T-helper 2 cell treated with Interferon-gamma antibody and Interleukin-4, amounts not matched to agents 100 ng/mL and 5 ng/mL, for 36 hours (primary cell): ENCODE data around the gene VAC14. TPM values are rescaled to one million over a fixed set of nuclear protein-coding genes. Genes with fewer than 3 reads are reported as not detected.

Source experiments
- intact Hi-C: fragments of 100-400 bp; cut with micrococcal nuclease; formaldehyde crosslinking; loops from one replicate; pipeline ENCODE4 v1.15.1; 2023
- total RNA-seq: library from RNA; stranded (reverse); gene quantifications from 2 replicates; pipeline ENCODE4 v1.2.3, GENCODE V29; 2022

The VAC14 gene
- total RNA-seq, 1 donor from 2014 or later: 37.3 TPM

DNA sequence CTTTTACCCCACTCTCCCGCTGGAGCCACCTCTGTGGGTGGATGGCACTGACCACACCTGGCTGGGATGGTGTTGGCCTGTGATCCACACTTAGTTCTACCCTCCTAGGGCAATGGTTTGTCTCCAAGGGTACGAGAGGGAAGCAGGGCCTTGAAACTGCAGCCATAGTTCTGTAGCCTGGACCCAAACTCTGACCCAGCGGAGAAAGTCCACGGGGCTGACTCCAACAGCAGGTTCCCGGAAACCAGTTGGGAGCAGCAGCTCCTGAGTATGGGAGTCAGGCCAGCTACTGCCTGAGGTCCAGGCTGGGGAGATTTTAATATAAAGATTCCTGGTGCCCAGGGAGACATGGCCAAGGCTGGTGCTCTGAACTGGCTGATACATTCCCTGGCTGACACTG lies 91.5 kb downstream of the VAC14 start:
- intact Hi-C loops: no loop called here

DNA sequence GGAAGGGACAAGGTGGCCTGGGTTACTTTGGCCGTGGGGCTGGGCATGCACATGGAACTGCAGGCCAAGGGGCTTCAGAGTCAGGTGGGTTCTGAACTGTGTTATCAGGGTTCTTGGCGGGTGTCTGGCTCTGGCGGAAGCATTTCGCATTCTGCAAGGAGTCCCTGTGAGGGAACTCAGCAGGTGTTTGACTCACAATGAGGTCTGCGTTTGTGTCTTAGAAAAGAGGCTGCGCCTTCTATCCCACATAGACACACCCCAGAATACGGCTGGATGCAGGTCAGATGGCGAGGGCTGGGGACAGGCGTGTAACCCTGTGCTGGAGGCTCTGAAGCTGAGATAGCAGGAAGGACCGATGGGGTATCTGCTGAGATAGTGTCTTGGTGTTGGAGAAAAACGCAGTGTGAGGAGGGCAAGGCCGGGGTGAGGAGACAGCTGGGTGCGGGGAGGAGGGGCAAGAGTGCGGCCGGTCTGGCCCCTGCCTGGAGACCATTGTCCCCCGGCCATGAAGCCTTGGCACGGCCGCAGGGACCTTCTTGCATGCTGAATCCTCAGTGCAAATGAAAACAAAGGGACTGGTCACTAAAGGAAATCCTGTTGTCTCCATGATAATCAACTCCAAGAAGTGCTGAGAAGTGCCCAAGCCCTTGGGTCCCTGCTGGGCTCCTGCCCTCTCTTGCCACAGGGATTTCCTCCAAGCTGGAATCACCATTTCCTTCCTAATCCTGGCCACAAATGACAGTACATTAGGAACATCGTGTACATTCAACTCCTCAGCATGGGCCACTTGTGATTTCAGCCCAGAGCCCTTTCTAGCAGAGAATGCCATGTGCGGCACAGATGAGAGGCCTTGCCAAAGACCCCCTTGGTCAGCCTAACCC lies 92.4 kb downstream of the VAC14 start:
- intact Hi-C loops: no loop called here

GRCh38 chr16:70706948-70707465 lies 94.0 kb downstream of the VAC14 start:
- intact Hi-C loops: no loop called here

DNA sequence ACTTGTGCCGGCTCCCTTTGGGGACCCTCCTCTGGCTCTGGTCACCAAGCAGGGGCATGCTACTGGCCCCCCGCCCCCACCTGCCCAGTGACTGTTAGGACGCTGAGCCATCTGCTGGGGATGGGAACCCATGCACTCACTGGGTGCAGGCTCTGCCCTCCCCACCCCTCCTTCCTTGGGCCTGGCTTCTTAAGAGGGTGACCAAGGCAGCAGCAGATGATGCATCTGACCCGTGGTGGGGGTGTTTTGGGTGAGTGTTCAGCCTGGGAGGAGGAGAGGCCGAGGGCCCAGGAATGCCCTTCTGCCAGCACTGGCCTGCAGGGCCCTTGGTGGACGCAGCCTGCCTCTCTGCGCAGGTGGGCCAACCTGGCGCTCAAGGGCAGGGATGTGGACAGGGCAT lies 95.9 kb downstream of the VAC14 start:
- intact Hi-C loops: no loop called here

DNA sequence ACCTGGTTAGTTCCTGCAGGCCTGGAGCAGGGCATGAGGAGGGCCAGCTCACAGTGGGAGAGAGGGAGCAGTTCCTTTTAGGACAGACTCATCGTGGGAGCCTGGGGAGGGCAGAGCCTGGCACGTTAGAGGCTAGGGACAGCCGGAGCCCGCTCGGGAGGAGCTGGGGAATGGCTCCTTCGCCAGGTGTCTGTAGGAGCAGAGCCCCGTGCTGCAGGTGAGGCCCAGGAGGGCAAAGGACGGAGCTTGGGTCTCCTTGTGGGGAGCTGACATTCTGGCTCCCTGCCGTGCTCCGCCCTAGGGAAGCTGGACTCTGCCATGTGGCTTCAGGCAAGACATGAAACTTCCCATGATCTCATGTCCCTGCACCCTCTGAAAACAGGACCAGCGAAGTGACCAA lies 96.4 kb downstream of the VAC14 start:
- intact Hi-C loops: no loop called here

- intact Hi-C loops: no loop called here
These were observed 97.0 kb downstream of the VAC14 start for GRCh38 chr16:70703835-70704381.

GRCh38 chr16:70703041-70703834 lies 97.7 kb downstream of the VAC14 start:
- intact Hi-C loops: no loop called here

DNA sequence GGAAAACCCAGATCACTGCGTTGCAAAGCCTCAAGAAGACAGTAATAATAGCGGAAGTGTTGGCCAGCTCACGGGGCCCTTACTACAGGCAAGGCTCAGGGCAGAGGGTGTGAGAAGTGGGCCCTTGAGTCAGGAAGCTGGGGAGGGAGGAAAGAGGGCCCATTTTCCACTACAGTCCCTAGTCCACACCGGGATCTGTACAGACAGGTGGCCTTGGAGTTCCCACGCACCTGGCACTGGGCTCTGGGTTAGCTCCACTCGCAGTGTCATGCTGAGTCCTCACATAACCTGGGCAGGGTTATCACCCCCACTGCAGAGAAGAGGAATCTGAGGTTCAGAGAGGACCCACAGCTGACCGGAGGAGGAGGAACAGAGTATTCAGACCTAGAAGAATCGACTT lies 98.3 kb downstream of the VAC14 start:
- intact Hi-C loops: no loop called here

DNA sequence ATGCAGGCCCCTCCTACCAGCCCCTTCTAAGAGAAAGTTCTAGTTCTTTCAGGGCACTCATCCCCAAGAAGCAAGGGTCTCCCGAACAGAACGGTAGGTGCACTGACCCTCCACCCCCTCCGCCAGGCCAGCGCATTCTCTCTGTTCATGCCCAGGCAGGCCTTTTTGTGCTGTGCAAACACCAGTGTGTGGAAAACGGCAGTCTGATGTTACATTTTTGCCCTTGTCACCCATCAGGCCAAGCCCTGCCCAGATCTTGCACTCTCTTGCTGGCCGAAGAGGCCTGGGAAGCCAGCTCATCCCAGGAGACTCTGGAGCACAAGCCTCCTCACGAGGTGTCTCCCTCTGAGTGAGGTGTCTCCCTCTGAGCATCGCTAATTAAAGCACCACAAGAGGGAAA lies 99.0 kb downstream of the VAC14 start:
- intact Hi-C loops: no loop called here

DNA sequence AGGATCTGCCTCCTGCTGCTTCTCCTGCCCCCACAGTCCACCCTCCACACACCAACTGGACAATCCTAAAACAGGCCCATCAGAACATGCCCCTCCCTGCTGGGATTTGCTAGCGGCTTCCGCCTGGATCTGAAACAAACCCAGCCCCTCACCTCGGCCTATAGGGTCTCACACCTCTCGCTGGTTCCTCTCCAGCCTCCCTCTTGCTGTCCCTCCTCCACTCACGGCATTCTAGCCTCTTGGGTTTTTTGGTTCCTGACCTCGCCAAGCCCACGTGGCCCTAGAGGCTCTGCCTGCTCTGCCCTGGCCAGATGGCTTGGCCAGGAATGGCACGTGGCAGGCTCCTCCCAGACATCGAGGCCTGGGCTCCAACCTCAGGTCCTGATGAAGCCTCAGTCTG lies 99.4 kb downstream of the VAC14 start:
- intact Hi-C loops: no loop called here

DNA sequence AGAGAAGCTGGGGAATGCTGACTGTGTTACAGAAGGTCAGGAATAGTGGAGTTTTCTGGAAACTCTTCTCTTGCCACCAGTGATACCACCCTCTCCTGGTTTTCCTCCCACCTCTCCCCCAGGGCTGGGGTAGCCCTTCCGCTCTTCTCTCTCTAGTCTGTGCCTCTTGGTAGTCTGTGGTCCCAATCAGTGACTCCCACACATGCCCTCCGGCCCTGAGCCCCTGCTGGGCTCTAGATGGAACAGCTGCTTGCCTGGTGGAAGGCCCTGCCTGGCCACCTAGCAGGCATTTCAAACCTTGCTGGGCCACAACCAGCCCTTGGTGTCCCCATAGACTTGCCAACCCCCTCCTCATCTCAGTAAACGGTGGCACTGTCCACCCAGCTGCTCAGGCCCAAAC lies 99.9 kb downstream of the VAC14 start:
- intact Hi-C loops: no loop called here

DNA sequence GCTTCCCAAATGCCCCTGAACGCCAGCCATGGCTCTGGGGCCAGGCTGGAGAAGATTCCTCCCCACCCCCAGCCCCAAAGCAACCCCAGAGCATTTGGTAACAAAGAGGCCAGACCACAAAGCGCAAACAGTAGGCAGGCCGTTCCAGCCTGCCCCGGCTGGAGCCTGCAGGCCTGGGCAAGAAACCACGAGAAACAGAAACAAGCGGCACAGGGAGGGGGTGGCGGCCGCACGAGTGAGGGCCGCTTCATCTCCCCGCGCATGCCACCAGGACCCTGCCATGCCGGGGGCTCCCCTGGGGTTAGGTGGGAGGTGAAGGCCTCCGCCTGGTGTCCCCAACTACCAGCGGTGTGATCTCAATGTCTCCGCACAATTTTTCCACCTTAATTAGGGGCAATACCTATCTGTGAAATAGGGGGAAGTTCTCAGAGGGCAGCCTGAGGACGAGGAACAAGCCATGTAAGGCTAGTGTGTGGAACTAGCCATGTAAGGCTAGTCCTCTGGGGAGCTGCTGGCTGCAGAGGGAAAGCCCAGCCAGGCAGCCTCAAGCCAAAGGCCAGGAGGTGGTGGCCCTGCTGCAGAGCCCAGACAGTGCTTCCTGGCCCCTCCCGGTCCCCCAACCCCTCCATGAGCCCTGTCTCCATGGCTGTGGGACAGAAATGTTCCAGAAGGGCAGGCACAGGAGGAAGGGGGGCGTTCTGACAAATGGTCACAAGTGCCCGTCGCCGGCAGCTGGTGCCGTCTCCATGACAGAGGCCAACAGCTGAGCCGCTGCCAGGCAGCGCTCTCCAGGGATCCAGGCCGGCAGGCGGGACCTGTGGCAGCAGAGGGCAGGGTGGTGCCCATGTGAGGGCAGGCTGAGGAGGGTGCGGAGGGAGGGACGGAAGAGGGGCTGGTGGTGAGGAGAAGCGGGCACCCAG lies 100.6 kb downstream of the VAC14 start:
- intact Hi-C loops: no loop called here

GRCh38 chr16:70699696-70700095 lies 101.3 kb downstream of the VAC14 start:
- intact Hi-C loops: no loop called here

- intact Hi-C loops: no loop called here
These were observed 102.1 kb downstream of the VAC14 start for GRCh38 chr16:70698901-70699300.

DNA sequence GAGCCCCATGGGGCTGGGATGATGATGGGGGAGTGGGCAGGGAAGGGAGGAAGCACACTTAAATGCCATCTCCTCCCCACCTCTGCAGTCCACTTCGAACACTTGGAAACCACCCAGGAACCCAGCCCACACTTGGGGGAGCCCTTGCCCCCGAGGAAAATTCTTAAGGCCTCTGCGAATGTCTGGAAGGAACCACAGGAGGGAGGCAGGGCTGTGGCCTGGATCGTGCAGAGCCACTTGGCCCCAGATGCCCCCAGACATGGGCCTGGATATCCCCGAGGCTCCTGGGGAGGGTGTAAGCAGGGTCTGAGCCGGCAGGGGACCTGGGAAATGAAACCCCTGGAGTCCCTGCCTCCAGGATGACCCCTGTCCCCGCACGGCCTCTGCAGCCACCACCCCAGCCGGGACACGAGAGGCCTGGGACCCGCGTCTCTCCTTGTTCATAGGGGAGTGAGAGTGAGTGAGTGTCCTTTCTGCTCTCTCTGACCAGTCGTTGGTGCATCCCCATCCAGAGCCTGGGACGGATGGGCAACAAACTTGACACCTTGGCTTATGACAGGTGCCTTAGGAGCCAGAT lies 103.3 kb downstream of the VAC14 start:
- intact Hi-C loops: no loop called here

DNA sequence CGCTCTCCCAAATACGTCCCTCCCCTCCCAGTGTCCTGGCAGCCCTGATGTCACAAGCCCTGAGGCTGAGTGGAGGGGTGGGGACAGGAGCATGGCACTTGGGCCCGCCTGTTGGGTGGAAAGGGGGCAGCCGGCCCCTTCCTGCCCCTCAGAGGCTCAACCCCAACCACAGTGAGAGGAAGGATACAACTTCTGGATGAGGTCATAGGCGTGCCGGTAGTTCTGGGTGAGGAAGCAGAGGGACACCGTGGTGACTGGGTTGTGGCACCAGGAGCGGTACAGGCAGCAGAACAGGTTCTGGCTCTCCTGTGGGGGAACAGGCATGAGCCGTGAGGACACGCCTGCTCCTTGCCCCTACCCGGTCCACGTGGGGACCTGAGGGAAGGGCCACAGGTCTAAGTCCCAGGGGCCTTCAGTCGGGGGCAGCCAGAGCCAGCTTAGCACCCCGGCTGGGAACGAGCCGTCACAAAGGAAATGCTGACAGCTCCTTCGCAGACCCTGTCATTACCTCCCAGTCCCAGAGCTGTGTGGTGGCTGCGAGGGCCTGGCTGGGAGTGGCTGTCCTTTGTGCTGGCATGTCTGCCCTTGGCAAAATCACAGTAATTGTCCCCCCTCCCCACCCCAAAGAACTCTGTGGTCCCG lies 103.9 kb downstream of the VAC14 start:
- intact Hi-C loops: no loop called here

GRCh38 chr16:70696355-70696754 lies 104.6 kb downstream of the VAC14 start:
- intact Hi-C loops: no loop called here

- intact Hi-C loops: no loop called here
These were observed 105.5 kb downstream of the VAC14 start for GRCh38 chr16:70695331-70696070.

DNA sequence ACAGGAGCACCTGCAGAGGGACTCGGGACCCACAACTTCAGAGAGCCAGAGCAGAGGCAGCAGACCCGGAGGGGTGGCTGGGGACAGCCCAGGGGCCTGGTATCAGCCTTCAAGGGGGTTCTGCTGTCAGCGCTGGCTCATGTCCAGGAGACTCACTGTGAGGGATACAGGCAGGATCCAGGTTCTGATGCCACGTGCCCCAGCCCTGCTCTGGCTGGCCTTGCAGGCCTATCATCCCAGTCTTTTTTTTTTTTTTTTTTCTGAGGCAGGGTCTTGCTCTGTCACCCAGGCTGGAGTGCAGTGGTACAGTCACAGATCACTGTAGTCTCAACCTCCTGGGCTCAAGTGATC lies 106.1 kb downstream of the VAC14 start:
- intact Hi-C loops: no loop called here
